ENCODE results near the gene FOXO6. TPM values are rescaled to one million over a fixed set of nuclear protein-coding genes. Genes with fewer than 3 reads are reported as not detected.

FOXO6 gene
- total and polyA plus RNA-seq, 12 donors, result 0.30 to 2.6 (median 1.3) TPM

DNA sequence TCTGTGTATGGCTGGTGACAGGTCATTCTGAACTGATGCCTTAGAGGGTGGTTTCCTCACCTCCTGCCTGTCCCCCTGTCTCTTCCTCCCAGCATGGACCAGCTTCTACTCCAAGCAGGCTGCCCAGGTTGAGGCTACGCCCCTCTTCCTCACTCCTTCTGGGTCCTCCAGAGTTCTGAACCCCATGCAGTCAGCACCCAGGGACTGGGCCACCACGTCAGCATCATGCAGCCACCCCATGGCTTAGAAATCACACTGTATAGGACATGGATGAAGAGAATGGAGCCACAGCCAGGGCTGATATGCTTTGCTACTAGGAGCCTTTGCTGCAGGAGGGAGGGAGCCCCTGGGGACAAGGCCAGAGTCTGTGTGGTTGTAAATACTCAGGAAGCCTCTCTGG, 8.3 kb downstream of the FOXO6 start:
- TF ChIP-seq, protein P1, sequence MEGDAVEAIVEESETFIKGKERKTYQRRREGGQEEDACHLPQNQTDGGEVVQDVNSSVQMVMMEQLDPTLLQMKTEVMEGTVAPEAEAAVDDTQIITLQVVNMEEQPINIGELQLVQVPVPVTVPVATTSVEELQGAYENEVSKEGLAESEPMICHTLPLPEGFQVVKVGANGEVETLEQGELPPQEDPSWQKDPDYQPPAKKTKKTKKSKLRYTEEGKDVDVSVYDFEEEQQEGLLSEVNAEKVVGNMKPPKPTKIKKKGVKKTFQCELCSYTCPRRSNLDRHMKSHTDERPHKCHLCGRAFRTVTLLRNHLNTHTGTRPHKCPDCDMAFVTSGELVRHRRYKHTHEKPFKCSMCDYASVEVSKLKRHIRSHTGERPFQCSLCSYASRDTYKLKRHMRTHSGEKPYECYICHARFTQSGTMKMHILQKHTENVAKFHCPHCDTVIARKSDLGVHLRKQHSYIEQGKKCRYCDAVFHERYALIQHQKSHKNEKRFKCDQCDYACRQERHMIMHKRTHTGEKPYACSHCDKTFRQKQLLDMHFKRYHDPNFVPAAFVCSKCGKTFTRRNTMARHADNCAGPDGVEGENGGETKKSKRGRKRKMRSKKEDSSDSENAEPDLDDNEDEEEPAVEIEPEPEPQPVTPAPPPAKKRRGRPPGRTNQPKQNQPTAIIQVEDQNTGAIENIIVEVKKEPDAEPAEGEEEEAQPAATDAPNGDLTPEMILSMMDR (IDR thresholded peaks at IDR 0.05), result no peak
- intact Hi-C loops (cut with DNase I), result loop anchor here in 3 of 10 donors (5.0 to 10.0 kb wide), 2 partner anchors 45 to 48 kb away; no protein-coding TSS in a partner anchor
- no peak for ATAC-seq
- WGBS, 2 donors, result 80 to 86% methylated on average over 2 of the region's 2 CpGs
- Histone ChIP-seq H3K4me3 (no peak overlapping the region), H3K27me3 (peaks cover 0 to 44% (median 9%) of the 10 kb centered on the region in 7 donors), H3K4me1 (peaks cover 13 to 59% (median 35%) of the 10 kb centered on the region in 9 donors), H3K36me3 (no peaks in the 10 kb centered on the region), H3K27ac (no peak overlapping the region), H3K9me3 (no peaks in the 10 kb centered on the region)
- DNase-seq, result no peak

DNA sequence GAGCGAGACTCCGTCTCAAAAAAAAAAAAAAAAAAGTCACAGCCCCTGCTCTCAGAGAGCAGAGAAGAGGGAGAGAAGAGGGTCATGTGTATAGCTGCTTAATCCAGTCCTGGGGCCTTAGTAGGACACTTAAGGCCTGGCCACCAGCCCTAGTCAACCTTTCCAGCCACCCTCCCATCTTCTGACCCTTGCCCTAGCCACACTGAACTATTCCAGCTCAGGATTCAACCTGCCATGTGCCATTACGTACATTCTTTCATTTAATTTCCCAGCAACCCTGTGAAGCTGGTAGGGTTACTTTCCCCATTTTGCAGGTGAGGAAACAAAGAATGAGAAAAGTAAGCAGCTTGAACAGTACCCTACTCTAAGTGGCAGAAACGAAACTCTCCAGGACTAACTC, 9.0 kb downstream of the FOXO6 start:
- no peaks in the 10 kb centered on the region for H3K9me3 ChIP-seq
- no peak overlapping the region for H3K4me3 ChIP-seq
- peaks cover 13 to 58% (median 35%) of the 10 kb centered on the region in 9 donors for H3K4me1 ChIP-seq
- 85 to 94% methylated on average over 2 to 4 of the region's 4 CpGs for WGBS, 2 donors
- DNase-seq, result no peak
- TF ChIP-seq, protein P1 (IDR thresholded peaks at IDR 0.05), result no peak
- no peaks in the 10 kb centered on the region for H3K36me3 ChIP-seq
- intact Hi-C loops (cut with DNase I), result no loop called here
- H3K27ac ChIP-seq, result no peak overlapping the region
- H3K27me3 ChIP-seq, result peaks cover 0 to 37% (median 9%) of the 10 kb centered on the region in 7 donors
- no peak for ATAC-seq

DNA sequence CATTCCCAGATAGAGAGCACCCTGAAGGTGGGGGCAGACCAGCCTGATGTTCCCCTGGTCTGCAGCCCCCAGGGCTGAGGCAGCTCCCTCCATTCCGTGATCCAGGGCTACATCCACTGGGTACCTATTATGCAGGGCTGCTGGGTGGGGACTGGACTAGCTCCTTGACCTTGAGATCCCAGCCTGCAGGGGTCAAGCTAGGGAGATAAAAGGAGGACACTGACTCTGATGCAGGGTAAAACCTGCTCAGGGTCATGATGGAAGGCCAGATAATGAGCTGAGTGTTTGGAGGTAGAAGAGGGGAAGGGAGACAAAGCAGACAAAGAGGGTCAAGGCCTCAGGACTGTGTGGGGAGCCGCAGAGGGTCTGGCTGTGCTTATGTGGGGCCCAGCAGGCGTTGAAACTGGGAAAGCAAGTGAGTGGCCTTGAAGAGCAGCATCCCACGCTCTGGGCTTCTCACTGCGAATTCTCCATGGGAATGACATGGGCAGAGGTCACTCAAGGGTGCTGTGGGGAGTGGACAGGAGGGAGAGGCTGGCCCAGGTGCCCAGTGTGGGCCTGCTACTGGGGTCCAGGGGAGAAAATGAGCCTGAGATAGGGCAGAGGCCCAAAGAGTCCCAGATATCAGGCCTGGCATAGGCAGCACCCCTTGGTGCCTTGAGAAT, 9.7 kb downstream of the FOXO6 start:
- TF ChIP-seq, protein P1 (IDR thresholded peaks at IDR 0.05), result no peak
- intact Hi-C loops (cut with DNase I), result no loop called here
- WGBS, 2 donors, result 91 to 97% methylated on average over 5 of the region's 5 CpGs
- H3K27ac ChIP-seq, result no peak overlapping the region
- H3K36me3 ChIP-seq, result no peaks in the 10 kb centered on the region
- DNase-seq (no peak), ATAC-seq (no peak)
- H3K27me3 ChIP-seq, result peaks cover 0 to 32% (median 9%) of the 10 kb centered on the region in 7 donors
- no peaks in the 10 kb centered on the region for H3K9me3 ChIP-seq
- no peak overlapping the region for H3K4me3 ChIP-seq
- H3K4me1 ChIP-seq, result peaks cover 13 to 51% (median 29%) of the 10 kb centered on the region in 9 donors

DNA sequence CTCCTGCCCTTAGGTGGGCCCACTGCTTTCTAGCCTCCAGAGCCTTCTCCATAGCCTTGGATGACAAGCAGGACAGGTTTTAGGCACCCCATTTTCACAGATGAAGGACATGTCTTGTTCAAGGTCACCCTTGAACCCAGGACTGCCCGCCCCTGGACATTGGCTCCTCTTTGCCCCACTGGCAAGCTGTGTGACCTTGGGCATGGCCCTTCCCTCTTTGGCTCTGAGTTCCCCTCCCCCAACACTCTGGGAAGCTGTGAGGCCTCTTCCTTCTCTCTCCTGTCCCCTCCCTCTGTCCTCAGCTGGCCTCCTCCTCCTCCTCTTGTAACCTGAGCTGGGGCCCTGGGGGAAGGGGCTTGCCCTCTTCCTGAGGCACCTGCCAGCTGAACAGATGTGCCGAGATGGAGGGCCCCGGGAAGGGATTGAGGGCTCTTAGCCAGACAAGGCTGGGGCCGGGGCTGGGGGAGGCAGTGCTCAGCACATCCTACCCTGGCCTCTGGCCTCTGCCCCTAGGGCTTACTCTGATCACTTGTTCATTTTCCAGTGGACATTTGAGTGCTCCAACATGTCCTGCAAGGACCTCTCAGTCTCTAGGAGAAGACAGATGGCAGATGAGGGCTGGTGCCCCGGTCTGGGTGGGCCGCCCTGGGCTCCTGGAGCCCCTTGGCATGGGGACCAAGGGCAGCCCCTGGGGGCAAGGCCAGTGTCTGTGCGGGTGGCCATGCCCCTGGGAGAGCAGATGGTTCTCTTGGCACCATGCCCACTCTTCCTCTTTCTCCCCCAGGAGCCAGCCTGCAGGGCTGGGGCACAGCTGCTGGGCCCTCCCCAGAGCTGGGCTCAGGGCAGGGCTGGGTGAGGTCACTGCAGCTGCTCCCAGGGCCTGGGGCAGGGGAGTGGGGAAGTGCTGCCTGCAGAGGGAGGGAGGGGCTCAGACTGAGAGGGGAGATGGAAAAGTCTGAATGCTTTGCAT, 10.7 kb downstream of the FOXO6 start:
- 26 to 33% methylated on average over 7 of the region's 7 CpGs for WGBS, 2 donors
- intact Hi-C loops (cut with DNase I), result no loop called here
- Histone ChIP-seq H3K4me3 (no peak overlapping the region), H3K4me1 (peaks cover 10 to 41% (median 21%) of the 10 kb centered on the region in 9 donors), H3K27ac (peak overlapping the region in 2 of 10 donors; percentile 25 to 27), H3K36me3 (no peaks in the 10 kb centered on the region), H3K27me3 (peaks cover 0 to 22% (median 6%) of the 10 kb centered on the region in 7 donors), H3K9me3 (no peaks in the 10 kb centered on the region)
- peak; percentile 33 to 41 for DNase-seq
- TF ChIP-seq, protein P1 (IDR thresholded peaks at IDR 0.05), result no peak
- ATAC-seq, result peak; percentile 43 to 80 (median 62)
